CD1c-positive myeloid dendritic cell (primary cell): ENCODE results near the gene ADRA1B.
"Not testable (repeated sequence)": the region's sequence is repeated elsewhere in the genome, so short reads cannot be mapped to it uniquely, and the experiment has no call there.

Source experiments
- DNase-seq: peaks from one replicate; pipeline ENCODE4 v3.0.0-alpha.2; 2016; ENCODE audit errors: extremely low spot score

The ADRA1B gene

DNA sequence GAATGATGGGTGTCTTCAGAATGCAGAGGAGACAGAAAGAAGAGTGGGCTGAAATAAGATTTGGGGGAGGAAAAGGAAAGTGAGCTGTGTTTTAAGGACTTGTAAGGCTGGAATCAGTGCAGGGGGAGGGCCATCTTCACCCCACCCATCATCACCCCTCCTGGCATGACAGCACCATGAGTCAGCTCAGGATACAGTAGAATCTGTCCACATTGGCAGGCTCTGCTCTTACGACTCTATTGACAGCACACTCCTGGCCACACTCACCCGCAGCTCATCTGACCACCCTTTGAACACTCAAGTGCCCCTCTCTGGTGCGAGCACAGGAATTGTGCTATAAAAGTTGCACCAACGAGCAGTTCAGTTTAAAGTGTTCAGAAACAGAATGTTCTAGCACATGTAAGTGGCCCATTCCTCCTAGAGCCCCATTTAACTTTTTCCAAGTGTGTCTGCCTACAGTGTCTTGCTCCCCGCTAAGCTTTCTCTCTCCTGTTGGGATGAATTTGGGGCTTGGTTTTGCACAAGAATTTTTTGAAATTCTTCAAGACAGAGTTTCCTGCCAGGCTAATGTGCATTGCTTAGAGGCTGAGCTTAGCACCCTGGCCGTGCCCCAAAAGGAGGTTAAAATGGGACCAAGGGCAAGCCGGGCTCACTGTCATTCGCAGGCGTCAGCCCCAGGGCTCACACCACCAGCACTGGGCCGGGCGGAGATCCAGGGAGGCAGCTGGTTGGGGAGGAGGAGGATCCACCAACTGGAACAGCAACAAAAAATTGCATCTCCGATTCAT lies 12.0 kb downstream of the ADRA1B start:
- no peak for DNase-seq

DNA sequence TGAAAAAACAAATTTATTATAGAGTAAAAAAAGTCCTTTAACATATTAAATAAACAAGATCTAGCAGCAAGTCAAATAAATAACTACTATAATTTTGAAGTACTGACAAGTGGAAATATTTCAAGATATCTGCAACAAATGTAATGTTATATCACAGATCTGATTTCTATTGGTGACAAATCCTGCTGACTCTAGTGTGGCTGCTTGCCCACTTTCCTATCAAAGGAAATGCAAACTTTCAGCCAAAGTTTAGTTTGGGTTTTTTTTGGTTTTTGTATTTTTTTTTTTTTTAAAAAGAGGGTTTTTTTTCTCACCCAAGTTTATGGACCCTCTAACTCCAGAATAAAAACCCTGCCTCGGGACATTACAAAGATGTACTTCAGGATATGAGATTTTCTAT lies 12.9 kb downstream of the ADRA1B start:
- no peak for DNase-seq

DNA sequence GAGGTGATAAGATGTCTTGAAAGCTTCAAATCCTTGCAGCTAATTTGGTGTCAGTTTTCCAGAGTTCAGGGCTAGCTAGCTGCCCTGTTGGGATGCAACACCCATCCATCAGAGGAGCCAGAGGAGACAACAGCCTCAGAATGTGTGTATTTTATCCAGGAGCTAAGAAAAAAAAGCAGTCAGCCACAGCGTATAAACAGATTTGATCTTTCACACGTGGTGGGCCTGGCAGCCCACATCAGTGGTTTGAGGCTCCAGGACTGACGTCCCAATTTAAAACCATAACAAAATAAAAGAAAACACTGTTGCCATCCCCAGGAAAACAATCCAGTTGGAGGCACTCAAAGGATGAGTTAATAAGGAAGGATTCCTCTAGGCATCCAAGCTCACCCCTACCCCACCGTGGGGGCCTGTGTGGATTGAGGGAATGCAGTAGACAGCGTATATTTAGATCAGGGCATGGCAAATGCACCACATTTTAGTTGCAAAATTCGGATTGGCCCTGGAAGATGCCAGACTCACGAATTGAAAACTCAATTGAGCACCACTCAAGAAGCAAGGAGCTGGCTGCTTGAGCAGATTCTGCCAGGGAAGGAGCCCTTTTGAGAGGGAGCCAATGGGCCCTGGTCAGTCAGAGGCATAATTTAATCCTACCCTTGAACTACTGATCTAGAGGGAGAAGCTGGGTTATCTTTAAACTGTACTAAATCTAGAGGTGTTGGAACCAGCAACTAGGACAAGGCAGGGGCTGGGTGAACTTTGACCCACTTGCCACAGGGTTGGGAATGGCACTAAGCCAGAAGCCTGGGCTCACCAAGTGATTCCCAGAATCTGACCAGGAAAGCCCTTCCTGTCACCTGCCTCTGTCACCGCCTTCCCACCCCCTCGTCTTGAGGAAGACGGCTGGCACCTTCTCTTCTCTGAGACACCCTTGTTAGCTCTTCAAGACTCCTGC lies 17.5 kb downstream of the ADRA1B start:
- no peak for DNase-seq

DNA sequence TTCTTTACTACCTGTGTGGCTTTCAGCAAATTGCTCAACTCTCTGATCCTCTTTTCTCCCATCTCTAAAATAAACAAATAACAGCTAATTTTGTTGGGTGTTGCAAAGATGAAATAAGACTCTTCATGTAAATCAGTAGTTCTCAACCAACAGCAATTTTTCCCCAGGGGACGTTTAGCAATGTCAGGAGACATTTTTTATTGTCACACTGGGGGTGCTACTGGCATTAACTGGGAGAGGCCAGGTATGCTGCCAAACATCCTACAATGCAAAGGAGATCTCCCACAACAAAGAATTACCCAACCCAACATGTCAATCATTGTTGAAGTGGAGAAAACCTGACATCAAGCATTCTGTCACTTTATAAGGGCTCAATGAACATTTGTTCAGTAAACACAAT lies 19.7 kb downstream of the ADRA1B start:
- DNase-seq = no peak

DNA sequence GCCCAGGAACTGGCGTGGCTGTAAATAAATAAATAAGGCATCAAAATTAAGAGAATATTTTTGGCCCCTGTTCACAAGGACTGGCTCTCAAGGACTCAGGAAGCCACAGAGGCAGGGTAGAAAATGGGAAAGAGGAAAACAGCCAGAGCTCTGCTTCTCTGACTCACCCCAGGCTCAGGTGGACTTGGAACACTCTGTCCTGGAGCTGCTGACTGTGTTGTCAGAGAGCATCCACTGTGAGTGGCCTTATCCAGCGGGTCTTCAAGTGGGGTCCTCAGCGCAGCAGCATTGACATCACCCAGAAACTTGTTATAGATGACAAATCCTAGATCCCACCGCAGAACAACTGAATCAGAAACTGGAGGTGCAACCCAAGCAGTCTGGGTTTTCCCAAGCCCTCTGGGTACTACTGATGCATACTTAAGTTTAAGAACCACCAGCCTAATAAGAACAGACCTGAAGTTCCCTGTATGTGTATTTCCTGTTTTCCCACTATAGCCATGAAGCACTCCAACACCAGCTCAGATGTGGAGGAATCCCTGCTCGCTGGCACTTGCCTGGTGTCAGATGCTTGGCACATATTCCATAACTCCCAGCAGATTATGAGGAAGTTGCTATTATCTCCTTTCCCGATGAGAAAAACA lies 20.5 kb downstream of the ADRA1B start:
- no peak for DNase-seq

DNA sequence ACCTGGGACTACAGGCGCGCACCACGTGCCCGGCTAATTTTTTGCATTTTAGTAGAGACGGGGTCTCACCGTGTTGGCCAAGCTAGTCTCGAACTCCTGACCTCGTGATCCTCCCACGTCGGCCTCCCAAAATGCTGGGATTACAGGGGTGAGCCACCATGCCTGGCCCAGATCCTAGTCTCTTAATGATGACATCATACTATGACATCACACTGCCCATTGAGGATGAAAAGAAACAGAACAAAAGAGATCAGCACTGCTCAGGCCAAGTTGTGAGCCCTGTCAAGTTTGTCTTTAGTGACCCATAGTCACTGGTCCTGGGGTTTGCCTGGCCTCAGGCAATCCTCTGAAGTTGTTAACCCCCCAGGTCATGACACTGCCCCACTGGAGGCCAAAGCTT lies 21.3 kb downstream of the ADRA1B start:
- DNase-seq = no peak

DNA sequence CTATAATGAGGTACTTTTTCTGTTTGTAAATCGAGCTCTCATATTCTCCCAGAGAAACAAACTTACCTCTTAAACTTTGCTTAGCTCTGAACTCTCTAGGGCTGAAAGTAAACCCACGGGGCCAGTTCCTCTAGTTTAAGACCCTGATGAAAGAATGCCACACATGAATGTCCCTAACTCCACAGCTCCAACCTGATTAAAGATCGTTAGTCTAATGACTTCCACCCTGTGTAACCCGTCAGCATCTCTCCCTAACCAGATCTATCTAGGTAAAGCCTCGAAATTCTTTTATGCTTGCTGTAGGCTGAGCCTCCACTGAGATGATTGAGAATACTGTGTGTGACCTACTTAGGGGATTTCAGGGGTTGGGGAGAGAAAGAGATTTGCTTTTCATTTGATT lies 27.0 kb downstream of the ADRA1B start:
- DNase-seq = no peak

DNA sequence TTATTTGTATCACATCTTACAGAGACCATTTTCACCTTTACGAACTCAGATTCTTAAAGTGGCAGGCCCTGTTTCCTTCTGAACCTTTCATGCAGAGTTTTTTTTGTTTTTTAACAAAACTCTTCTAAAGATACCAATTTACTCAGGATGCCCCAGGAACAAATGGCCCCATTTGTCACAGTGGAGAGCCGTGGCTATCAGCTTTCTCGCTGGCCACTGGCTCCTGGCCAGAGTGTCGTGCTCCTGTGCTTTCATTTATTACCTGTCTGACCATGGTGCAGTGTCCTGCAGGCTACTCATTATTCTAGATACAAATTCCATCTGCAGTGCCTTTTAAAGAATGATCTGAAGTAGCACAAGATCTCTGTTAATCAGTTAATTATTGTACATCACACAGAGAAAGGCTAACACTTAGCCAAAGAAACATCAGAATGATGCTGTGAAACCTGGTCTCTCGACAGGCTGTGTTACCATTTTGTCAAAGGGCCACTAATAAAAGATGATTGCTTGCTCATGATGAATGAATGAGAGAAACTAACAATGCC lies 27.8 kb downstream of the ADRA1B start:
- no peak for DNase-seq

DNA sequence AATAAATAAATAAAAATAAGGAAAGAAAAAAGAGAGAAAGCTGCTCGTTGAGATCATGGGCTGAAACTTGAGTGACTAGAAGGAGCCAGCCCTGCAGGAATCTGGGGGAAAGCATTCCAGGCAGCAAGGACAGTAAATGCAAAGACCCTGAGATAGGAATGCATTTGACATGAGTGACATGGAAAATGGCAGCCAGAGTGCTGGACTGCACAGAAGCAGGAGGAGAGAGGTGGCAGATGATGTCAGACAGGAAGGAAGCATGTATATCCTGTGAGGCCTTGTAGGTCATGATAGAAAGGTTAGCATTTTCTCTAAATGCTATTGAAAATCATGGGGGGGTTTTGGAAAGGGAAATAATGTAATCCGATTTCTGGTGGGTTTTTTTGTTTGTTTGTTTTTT lies 29.1 kb downstream of the ADRA1B start:
- DNase-seq = no peak

DNA sequence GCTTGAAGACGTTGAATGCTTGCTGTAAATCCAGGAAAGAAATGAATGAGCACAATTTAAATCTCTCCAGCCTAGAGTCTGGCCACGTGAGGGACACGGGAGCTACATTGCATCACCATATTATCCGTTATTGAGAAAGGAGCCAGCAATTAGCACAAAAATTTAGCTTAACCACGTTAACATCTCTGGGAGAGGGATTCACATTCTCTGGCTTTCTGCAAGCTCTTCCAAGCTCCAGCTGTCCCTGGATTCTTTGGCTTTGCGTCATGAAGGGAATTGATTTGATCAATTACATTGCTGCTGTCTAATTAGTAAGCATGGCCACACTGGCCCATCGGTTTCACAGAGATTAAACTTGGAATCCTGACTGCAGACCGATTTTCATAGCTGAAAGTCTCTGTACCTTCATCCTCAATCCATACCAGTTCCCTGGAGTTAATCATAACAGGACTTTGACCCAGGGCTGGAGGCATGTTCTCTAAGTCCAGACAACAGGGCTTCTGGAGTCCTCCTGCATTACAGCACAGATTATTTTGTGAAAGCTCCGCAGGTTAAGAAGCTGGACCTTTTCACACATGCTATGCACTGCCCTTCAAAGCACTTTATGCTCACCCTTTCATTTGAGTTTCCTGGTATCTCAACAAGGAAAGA lies 31.6 kb downstream of the ADRA1B start:
- no peak for DNase-seq

DNA sequence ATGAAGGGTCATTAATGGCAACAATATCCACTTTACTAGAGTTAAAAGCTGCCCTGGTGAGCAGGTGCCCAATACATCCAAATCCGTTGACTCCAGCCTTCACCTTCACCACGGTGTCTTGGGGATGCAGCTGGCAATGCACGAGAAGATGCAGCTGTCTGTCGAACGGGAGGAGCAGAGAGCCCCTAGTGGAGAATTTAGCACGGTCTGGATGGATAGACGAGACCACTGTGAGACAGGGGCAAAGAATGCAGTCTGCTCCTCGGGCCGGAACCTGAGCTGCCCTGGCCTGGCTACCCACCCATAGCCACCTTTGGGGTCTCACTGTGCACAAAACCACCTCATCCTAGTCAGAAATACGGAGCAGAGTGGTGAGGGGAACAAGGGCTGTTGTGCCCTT lies 35.1 kb downstream of the ADRA1B start:
- no peak for DNase-seq

DNA sequence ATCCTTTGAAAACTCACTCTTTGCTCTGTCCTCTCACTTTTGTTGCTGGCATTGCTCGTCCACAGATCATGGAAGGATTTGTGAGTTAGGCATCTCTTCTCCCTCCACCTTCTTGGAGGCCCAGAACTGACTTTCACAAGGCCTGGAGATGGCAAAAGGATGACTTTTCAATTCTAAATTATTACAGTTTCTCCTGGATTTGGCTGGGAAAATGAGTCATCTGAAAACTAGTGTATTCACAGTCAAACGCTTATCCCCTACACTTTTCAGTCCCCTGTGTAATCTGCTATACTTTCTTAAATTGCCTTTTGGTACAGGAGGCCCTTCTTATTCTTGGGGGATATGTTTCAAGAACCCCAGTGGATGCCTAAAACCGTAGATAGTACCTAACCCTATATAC lies 35.6 kb downstream of the ADRA1B start:
- DNase-seq = no peak

DNA sequence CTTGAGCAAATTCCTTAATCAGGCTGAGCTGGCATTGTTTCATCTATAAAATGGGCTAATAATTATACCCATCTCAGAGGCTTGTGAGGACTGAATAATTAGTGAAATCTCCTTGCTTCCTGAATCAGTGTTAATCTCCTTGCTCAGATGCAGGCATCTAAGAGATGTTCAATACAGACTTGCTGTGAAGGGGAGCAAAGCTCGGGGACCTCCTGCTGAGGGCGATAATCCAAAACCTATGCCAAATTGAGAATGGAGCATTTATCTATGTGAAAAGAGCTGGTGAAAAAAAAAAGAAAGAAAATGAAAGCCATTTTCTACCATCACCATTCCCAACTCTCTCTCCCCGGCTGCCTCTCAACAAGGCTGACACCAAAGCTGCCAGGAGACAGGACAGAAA lies 37.3 kb downstream of the ADRA1B start:
- no peak for DNase-seq

DNA sequence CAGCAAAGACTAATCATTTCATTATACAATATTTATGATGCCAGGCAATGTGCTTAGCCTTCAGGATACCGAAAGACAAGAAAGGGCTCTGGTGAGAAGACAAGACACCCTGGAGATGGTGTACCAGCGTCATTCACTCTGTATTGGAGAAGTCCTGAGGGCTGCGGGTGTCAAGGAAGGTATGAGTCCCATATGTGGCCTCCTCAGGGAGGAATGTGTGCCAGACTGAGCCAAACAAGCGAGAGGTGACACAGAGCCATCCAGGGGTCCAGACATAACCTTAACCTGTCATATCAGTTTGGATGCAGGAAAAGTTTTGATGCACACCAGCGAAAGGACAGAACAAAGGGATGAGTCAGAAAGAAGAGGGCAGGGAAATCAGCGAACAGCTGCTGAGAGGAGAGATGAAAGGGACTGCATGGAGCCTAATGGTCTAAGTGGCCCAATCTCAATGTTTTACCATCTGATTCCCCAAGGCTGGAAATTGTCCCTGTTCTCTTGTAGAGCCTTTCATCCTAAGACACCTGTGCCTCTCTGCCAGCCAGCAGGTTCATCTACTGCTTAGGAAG lies 38.9 kb downstream of the ADRA1B start:
- DNase-seq = no peak

DNA sequence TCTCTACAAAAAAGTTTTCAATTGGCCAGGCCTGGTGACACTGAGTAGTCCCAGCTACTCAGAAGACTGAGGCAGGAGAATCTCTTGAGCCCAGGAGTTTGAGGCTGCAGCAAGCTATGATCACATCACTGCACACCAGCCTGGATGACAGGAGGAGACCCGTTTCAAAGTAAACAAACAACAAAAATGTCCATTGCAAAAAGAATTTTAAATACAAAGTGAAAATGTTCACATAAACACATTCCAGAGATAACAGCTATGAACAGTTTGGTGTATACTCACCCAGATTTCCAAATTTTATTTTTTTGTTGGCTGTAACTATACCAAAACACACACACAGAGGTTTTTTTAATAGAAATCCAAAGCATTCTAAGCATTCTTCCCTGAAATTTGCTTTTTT lies 39.8 kb downstream of the ADRA1B start:
- DNase-seq = no peak

DNA sequence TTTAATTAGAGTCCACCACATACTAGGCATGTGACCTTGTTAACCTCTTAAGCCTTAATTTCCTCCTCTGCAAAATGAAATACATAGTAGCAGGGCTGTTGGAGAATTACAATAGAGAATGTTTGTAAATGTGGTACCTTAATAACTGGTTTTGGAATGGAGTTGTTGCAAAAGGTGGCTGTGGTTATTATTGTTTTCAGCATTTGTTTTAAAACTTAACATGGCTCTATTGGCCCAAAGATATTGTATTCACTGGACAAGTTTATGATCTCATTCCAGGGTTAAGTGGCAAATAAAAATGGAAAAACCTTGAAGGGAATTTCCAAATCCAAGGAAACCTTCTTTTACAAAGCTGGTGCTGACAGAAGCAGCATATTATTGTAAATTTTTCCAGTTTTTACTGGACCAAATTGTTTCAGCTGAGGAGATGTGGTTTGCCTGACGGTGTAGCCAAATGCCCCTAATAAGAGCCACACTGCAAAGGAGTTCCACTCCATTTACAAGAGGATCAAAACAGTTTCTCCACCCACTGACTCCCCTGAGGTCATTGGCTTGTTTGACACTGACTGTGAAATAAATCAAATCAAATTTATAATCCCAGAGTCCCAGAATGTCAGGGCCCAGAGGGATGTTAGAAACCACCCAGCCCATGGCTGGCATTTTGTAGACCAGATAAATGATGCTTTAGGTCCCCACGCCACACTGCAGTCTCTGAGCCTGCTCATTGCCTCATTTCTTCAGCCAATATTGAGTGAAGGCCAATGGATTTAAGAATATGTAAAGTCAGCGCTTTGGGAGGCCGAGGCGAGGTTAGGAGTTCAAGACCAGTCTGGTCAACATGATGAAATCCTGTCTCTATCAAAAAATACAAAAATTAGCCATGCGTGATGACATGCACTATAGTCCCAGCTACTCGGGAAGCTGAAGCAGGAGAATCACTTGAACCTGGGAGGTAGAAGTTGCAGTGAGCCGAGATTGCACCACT lies 45.2 kb downstream of the ADRA1B start:
- DNase-seq = no peak

DNA sequence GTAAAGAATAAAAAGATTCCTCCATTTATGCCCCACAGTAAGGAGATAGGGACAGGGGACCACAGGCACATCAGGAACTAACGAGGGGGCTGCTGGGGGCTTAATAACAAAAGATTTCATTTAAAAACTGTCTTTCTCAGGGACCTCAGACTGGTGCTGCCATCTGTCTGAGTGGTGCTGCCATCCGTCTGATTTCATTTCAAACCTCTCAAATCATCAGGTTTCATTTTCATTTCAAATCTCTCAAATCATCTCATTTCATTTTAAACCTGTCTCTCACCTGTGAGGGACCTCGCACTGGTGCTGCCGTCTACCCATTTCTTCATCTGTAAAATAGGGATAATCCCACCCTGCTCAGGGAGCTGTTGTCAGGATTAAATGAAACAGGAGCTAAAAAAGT lies 45.9 kb downstream of the ADRA1B start:
- DNase-seq = no peak

DNA sequence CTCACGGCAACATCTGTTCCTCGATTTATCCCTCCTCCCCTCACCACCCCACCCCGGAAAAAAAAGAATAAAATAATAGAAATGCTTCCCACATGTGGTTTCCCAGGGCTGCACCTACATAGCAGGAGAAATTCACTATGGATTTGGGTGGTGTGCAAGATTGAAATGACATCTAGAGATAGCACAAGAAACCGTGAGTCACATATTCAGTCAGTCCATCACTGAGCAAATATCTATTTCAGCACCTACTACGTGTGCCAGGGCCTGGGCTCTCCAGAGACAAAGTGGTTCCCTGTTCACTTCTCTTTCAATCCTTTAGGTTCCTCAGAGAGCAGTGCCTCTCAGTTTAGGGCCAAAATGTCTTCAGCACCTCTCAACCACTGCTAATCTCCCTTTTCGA lies 47.7 kb downstream of the ADRA1B start:
- DNase-seq = no peak

DNA sequence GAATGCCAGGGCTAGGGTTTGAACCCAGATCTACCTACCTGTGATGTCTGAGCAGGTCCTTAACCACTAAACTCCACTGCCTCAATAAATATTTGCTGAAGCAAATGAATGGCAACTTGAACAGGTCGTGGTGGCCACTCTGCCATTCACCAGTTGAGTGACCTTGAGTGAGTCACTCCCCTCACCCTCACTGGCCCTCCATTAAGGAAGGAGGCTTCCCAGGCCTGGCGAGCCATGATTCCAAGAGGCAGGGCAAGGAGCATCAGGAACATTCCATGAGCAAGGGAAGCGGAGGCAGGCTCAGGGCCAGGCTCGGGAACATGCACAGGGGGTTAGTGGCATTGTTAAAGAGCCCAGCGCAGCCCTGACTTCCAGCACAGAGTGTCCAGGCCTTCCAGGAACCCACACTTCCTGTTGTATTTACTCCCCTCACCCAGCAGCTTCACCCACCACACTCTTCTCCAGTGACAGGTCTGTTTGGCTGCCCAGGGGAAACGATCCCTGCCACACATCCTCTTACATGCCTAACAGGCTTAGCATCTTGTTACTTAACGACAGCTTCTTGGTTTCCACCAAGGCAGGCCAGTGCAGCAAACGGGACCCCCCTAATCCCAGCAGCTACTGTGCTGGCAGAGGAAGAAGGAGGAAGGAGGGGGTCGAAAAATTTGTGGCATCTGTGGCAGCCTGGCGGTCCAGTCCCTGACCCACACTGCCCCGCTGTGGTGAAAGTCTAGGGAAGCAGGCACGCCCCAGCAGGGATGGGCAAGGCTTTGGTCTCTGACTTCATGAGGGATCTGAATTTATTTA lies 49.0 kb downstream of the ADRA1B start:
- DNase-seq = peak; percentile 49

DNA sequence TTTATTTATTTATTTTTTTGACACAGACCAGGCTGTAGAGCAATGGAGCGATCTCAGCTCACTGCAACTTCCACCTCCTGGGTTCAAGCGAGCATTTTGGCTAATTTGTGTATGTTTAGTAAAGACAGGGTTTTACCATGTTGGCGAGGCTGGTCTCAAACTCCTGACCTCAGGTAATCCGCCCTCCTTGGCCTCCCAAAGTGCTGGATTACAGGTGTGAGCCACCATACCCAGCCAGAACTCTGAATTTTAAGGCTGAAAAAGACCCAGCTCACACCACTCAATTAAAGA lies 49.5 kb downstream of the ADRA1B start:
- DNase-seq = not testable (repeated sequence)
